Adrenal gland (tissue), 5 donors: ENCODE measurements around the gene CTXN3.

ENCODE experiments used
- CTCF ChIP-seq, 6 experiments: fragments of 450-650 bp in 4 of 6; fragments of 200-600 bp in 2 of 6; sonication (generic) in 1 of 6; IDR thresholded peaks; 1 replicate in 5 of 6; 2 replicates in 1 of 6; pipeline versions ENCODE4 v1.5.1 to v1.8.0; 2016 to 2021; ENCODE audit warnings: antibody characterized with exemption in 6 of 6, mild to moderate bottlenecking in 2 of 6, moderate library complexity in 1 of 6
- POLR2A ChIP-seq, 2 donors: fragments of 450-650 bp; IDR thresholded peaks; one replicate each; pipeline ENCODE4 v1.6.1; 2017; ENCODE audit warnings: antibody characterized with exemption in 2 of 2, mild to moderate bottlenecking in 2 of 2, moderate library complexity in 1 of 2
- donor health status: DM: no; HTN: no; CAD: no.

- TF ChIP-seq CTCF (IDR thresholded peaks at IDR 0.05) (no peak), POLR2A (IDR thresholded peaks at IDR 0.05) (no peak)
Observed at GRCh38 chr5:127602896-127603844, 45.7 kb upstream of the CTXN3 start.
